Measurements from ENCODE around the gene CCDC33.

The CCDC33 gene

GRCh38 chr15:74194572-74195559 is 41.3 kb upstream of the CCDC33 start:
- H3K27me3 ChIP-seq, result no peaks in the 10 kb centered on the region
- no peak overlapping the region for H3K4me3 ChIP-seq (ENCODE audit: low read depth in 1 of 2, low read length in 1 of 2)
- H3K27ac ChIP-seq, result no peak overlapping the region
- H3K4me1 ChIP-seq (ENCODE audit: control insufficient read depth in 1 of 2, insufficient read depth in 1 of 2, low read depth in 1 of 2, low read length in 1 of 2), result no peaks in the 10 kb centered on the region
- no peaks in the 10 kb centered on the region for H3K36me3 ChIP-seq
- TF ChIP-seq, protein P1, sequence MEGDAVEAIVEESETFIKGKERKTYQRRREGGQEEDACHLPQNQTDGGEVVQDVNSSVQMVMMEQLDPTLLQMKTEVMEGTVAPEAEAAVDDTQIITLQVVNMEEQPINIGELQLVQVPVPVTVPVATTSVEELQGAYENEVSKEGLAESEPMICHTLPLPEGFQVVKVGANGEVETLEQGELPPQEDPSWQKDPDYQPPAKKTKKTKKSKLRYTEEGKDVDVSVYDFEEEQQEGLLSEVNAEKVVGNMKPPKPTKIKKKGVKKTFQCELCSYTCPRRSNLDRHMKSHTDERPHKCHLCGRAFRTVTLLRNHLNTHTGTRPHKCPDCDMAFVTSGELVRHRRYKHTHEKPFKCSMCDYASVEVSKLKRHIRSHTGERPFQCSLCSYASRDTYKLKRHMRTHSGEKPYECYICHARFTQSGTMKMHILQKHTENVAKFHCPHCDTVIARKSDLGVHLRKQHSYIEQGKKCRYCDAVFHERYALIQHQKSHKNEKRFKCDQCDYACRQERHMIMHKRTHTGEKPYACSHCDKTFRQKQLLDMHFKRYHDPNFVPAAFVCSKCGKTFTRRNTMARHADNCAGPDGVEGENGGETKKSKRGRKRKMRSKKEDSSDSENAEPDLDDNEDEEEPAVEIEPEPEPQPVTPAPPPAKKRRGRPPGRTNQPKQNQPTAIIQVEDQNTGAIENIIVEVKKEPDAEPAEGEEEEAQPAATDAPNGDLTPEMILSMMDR (IDR thresholded peaks at IDR 0.05), result no peak
- H3K9me3 ChIP-seq, result no peaks in the 10 kb centered on the region

DNA sequence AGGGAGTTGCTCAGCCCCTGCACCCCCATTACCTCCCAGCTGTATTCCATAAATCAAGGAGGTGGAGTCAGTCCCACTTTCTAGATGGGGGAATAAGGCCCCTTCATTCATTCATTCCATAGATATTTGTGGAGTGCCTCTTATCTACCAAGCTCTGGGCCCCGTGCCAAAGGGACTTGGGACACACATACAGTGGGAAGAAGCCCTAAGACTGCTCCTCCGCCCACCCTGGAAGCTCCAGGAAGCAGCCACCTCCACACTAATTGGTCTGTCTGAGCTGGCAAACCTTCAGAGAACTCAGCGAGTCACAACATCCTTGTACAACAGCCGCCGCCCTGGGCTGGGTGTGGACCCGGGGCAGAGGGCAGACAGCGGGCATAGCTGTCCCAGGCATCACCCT is 40.0 kb upstream of the CCDC33 start:
- TF ChIP-seq, protein P1 (IDR thresholded peaks at IDR 0.05), result no peak
- no peak overlapping the region for H3K27ac ChIP-seq
- H3K4me3 ChIP-seq (ENCODE audit: low read depth in 1 of 2, low read length in 1 of 2), result no peak overlapping the region
- H3K9me3 ChIP-seq, result no peaks in the 10 kb centered on the region
- no peaks in the 10 kb centered on the region for H3K4me1 ChIP-seq (ENCODE audit: control insufficient read depth in 1 of 2, insufficient read depth in 1 of 2, low read depth in 1 of 2, low read length in 1 of 2)
- H3K36me3 ChIP-seq, result no peaks in the 10 kb centered on the region
- H3K27me3 ChIP-seq, result no peaks in the 10 kb centered on the region

GRCh38 chr15:74197176-74197965 is 38.8 kb upstream of the CCDC33 start:
- Histone ChIP-seq H3K4me1 (ENCODE audit: control insufficient read depth in 1 of 2, insufficient read depth in 1 of 2, low read depth in 1 of 2, low read length in 1 of 2) (no peaks in the 10 kb centered on the region), H3K4me3 (ENCODE audit: low read depth in 1 of 2, low read length in 1 of 2) (no peak overlapping the region), H3K27ac (no peak overlapping the region), H3K9me3 (no peaks in the 10 kb centered on the region), H3K36me3 (no peaks in the 10 kb centered on the region), H3K27me3 (peaks cover 2% of the 10 kb centered on the region)
- TF ChIP-seq, protein P1 (IDR thresholded peaks at IDR 0.05), result no peak

DNA sequence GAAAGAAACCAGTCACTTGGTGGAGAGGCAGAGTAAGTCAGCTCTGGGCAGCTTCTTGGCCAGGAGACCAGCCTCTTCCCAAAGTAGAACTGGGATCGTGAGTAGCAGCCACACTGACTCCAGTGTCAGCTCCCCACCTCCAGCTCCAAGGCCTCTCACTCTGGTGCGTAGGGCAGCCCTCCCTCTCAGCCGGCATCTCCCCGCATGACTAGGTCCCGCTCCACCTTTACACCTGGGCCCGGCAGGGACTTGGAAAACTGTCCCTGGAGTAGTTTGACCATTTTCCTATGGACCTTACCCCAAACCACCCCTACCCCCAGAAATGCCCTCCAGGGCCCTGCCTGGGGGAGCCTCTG is 36.9 kb upstream of the CCDC33 start:
- H3K4me1 ChIP-seq (ENCODE audit: control insufficient read depth in 1 of 2, insufficient read depth in 1 of 2, low read depth in 1 of 2, low read length in 1 of 2), result no peaks in the 10 kb centered on the region
- no peak overlapping the region for H3K4me3 ChIP-seq (ENCODE audit: low read depth in 1 of 2, low read length in 1 of 2)
- no peak overlapping the region for H3K27ac ChIP-seq
- TF ChIP-seq, protein P1 (IDR thresholded peaks at IDR 0.05), result no peak
- H3K36me3 ChIP-seq, result no peaks in the 10 kb centered on the region
- no peaks in the 10 kb centered on the region for H3K9me3 ChIP-seq
- peaks cover 21% of the 10 kb centered on the region for H3K27me3 ChIP-seq

DNA sequence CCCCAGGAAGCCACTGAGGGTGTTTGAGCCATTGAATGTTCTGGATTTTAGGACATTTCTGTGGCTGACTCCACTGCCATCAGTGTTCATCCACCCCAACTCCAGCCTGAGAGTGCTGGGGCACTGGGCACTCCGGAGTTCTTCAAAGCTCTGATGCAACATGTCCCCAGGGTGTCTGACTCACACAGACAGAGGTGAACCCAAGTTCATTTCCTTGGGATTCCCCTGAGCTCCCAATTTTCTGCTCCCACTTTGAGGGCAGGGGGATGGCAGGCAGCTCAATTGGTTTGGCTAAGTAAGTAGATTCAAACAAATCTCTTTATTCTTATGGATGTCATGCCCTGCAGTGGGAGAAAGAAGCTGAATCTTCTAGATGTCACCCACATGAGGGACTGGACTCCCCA is 35.7 kb upstream of the CCDC33 start:
- TF ChIP-seq, protein P1 (IDR thresholded peaks at IDR 0.05), result no peak
- Histone ChIP-seq H3K27ac (no peak overlapping the region), H3K4me3 (ENCODE audit: low read depth in 1 of 2, low read length in 1 of 2) (no peak overlapping the region), H3K9me3 (no peaks in the 10 kb centered on the region), H3K36me3 (no peaks in the 10 kb centered on the region), H3K27me3 (peaks cover 22% of the 10 kb centered on the region), H3K4me1 (ENCODE audit: control insufficient read depth in 1 of 2, insufficient read depth in 1 of 2, low read depth in 1 of 2, low read length in 1 of 2) (no peaks in the 10 kb centered on the region)

Measured in neutrophil (primary cell).